NCI-H2107 (cell line): Measurements from ENCODE around the gene SORCS1.
"Not testable (repeated sequence)": the region's sequence is repeated elsewhere in the genome, so short reads cannot be mapped to it uniquely, and the experiment has no call there.

Experiments used
- DNase-seq: peaks from one replicate; lab custom pipeline; 2025; lab: John Stamatoyannopoulos, UW

SORCS1 gene

DNA sequence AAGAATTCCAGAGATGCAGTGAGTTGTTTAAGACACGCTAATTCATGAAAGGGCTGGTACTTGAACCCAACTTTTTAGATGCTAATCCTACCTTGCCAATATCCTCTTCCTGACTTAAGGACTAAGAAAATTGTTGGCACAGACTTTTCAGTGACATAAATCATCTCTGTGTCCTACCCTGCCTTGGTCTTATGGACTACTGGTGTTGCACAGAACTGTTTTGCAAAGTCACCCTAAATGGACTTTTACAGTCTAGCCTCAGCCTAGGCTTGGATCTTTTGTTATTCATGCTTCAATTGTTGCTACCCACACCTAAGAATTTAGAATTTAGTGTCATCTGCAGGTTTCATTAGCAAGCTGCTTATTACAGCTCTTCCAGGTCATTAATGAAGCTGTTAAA lies 112.7 kb downstream of the SORCS1 start:
- DNase-seq = no peak

DNA sequence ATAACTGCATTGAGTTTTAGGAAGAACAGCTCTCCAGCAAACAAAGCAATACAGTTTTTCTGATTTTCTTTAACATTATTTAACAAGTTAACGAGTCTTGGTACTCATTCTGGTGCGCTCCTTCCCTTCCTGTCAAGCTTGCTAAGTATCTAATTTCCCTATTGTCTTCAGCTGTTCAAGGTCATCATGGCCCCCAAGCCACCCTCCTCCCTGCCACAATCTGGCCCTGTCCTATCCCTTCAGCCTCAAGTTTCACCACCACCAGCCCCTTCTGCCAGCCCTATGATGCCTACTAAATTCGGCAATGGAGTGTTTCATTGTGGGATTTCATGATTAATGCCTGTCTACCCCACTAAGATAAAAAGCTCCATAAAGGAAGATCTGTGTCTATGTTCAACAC lies 121.0 kb downstream of the SORCS1 start:
- DNase-seq = no peak

DNA sequence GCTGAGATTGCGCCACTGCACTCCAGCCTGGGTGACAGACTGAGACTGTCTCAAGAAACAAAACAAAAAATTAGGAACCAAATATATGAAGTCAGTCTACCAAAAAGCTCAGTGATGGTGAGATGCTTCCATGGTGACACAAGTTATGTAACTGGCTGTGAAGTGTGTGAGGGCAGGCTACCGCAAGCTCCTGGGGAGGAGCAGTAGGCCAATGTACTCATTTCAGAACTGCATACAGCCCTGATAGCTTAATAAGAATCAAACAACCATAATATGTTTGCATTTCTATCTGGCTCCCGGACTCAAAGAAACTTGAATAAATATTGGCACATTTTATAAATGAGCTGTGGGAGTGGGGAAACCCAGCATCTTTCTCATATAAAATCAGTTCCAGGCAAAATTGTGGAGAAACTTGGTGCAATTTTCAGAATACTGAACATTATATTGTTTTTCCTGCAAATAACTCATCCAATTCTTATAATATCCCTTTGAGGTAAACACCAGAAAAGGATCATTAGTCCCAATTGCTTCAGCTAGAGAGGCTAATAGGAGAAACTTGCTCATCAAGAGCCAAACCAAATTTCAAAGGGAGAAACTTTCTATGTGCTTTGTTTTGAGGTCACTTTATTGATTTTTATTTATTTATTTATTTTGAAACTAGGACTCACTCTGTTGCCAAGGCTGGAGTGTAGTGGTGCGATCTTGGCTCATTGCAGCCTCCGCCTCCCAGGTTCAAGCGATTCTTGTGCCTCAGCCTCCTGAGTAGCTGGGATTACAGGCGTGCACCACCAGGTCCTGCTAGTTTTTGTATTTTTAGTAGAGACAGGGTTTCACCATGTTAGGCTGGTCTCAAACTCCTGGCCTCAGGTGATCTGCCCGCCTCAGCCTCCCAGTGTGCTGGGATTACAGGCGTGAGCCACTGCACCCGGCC lies 127.0 kb downstream of the SORCS1 start:
- DNase-seq = no peak

DNA sequence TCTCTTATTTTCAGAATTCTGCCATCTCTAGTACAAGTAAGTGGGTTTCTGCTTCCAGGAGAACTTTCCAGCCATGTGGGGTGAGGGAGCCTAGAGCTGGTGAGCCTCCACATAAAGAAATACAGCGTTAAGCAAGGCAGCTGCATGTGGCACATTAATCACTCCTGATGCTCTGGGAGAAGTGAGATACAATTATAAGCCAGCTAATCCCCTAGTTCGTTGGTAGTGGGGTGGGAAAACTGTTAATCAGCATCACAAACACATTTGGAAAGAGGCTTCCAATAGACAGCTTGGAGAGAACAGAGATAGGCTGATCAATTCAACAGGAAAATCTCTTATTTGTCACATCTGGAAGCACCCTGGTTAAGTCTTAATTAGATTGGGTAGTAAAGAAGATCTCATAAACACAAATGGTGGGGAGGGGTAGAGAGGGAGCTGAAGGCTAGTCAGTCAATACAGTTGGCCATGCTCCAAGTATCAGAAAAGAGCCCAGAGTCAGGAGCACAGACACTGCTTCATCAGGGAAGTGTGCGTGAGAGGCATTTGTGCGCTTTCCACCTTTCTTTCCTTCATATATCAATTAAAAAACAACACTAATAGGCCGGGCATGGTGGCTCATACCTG lies 130.6 kb downstream of the SORCS1 start:
- no peak for DNase-seq

DNA sequence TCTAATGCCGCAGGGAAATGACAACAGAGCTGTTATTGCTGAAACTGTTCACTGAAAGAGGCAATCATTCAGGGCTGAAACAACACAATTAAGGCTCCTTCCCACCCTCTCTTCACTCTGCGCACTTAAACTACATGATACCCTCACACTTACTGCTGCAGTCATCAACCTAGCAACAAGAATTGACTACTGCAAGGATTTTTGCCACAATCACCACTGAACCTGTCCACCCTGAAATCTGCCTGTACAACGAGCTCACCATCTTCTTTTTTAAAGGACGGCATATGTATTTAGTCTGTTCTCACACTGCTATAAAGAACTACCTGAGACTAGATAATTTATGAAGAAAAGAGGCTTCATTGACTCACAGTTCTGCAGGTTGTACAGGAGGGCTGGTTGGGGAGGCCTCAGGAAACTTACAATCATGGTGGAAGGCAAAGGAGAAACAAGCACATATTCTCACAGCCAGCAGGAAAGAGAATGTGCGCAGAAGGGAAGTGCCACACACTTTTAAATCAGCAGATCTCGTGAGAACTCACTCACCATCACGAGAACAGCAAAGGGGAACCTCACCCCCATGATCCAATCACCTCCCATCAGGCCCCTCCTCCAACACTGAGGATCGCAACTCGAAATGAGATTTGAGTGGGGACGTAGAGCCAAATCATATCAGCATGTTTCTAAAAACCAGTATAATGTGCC lies 131.7 kb downstream of the SORCS1 start:
- no peak for DNase-seq

DNA sequence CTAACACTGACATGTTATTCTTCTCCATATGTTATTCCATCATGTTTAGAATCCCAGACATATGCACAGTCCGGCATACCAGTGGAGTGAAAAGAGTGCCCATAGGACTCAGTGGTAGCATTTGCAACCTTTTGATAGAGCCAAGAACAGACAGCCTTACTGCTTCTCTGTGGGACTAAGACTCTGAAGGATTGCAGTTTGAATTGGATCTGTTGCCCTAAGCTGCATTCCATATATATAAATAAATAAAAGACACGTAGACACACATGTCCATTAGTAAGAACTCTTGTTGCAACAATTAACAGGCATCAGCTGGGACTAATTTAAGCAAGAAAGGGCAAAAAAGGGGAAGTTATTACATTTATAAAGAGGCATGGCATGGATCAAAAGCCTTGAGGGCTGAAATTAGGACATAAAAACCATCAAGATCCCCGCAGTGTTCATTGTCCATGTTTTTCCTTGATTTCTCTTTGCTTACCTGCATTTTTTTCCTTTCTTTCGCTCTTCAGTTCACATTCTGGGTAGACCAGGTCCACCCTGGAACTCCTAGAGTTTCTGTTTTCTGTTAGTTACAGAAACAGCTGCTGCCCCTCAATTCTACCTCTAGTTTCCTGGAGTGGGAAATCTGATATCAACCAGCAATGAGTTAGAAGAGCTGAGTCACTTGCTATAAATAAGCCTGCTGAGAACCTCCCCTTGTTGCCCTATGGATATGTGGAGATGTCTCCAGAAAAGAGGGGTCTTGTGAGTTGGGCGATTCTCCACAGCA lies 132.4 kb downstream of the SORCS1 start:
- no peak for DNase-seq

DNA sequence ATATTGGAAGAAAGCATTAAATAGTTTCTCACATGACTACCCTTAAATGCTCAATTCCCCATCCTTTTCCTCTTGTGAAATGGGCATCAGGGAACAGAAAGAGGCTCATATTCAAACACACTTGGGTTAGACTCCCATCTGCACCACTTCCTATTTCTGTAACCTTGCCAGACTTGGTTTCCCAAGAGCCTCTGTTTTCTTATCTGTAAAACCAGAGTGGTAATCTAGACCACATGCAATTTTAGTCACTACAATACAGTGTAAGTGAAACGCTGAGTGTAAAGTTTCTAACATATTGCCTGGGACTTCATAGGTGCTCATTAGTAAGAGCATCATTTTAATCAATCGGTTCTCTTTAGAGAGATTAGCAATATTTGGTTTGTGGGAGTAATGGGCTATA lies 136.3 kb downstream of the SORCS1 start:
- no peak for DNase-seq

DNA sequence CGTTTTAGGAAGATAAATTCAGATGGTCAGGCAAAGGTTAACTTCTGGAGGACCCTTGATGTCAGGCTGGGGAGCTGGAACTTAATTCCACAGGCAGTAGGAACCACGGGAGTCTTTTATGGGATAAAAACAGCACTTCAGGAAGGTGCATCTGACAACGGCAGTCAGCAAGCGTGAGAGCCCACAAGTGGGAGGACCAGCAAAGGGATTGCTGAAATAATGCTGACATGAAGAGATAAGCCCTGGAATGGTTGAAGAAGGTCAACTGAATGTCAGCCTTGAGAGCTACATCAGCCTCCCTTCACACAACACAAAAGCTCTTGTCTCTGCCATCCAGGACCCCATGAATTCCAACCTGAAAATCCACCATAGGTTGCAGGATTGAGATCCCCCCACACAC lies 138.8 kb downstream of the SORCS1 start:
- no peak for DNase-seq

DNA sequence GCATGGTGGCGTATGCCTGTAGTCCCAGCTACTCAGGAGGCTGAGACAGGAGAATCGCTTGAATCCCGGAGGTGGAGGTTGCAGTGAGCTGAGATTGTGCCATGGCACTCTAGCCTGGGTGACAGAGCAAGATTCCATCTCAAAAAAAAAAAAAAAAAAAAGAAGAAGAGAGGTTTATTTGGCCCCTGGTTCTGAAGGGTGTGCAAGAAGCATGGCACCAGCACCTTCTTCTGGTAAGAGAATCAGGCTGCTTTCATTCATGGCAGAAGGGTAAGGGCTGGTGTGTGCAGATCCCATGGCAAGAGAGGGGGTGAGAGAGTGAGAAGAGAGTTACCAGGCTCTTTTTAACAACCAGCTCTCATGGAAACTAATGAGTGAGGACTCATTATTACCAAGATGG lies 140.5 kb downstream of the SORCS1 start:
- not testable (repeated sequence) for DNase-seq

DNA sequence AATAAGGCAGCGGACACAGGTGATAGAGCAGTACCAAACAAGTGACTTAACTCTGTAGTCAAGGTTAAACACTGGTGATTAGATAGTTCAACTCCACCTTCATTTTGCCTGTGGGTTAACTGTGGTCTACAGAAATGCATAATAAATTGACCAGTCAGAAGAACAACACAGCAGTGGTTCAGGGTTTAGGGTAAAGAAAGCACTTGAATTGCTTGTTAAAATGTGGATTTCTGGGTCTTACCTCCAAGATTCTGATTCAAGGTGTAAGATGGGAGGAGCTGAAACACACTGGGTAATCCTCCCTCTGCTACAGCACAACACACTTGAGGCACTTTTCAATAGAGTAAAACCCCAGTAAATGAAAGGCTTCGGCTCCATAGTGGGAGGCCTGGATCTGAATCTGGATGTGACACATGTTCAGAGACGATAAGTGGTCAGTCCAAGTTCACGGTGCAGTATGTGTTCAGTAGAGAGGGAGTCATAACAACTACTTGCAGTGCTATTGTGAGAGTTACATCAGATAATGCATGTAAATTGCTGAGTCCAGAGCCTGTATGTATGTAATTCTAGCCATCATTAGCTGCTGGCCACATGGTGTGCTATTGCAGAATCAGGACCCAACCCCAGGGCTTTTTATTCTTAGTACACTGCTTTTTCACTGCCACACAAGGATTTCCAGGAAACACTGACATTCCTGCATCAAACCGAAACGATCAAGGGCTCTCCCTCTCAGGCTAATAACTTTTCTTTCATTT lies 141.7 kb downstream of the SORCS1 start:
- DNase-seq = no peak

DNA sequence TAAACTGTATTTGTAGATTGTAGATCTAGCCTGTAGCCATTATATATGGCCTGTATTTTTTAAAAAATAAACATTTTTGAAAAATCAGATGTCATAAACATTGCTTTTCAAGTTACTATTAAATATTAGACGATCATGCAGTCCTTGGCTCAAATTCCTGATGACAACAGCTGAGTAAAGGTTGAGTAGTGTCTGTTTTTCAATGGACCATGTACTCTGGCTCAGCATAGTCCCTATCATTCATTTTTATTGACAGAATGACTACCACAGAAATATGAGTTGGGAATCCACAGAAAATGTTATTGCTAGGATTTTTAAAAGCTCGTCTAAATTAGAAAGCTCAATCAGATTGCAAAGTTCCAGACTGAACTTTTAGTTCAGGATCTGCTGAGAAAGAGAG lies 145.4 kb downstream of the SORCS1 start:
- no peak for DNase-seq

DNA sequence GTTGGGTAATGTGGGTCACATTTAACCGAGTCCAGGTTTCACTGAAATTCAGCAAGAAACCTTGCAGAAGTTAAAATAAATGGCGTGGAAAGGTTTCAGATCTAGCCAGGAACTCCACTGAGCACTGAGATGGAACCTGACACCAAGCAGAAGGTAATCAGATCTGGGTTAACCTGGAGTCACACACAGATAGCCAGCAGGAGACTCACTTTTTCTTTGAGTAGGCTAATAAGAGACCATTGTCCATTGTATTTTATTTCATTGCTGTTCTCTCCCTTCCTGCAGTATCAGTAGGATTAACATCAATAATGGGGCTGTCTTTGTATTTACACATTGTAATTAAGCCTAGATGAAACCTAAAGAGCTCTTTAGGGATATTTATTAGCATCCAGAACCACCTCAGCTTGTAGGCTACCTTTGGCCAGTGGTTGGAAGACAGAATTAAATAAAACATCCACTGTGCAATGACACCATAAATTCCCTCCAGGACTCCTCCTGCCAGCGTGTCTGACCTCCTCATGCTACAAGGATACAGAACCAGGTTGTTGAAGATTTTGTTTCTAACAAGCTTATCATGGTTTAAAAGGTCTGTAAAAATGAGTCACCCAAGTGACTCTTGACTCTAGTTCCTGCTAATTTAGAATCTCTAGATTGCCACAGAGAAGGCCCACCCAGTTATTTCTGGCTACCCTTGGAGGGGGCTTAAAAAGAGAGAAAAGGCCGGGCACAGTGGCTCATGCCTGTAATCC lies 151.1 kb downstream of the SORCS1 start:
- no peak for DNase-seq

DNA sequence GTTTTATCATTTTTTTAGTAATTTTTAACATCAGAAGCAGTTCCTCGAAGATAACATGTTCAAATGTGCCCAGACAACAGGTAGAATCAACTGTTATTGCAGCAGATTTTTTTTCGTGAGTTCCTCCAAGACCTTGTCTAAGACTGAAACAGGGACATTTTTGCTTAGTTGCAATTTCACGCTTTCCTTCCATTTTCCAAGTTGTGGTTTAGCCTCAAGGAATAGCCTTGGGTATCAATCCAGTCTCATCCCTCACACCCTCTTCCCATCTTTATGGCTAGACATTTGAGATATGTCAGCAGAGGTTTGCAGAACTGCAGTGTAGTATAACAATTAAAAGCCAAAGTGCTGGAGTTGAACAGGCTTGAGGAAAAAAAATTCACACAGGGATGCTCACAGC lies 152.5 kb downstream of the SORCS1 start:
- no peak for DNase-seq

DNA sequence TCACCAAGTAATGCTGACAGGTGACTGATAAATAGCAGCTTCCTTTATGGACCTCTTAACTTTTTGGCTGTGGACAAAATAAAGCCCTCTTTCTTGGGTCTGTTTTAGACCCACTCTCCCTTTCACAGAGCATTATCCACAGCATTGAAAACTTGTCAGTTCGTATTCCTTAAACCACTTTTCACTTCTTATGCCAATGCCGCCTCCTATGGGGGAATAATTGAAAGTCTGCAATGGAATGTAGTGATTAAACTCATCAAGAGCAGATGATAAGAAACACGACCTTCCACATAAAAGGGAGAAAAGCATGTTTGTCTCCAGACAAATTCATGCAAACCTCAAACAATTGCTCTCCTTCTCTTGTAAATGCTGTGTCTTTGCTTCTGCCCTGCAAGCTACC lies 153.4 kb downstream of the SORCS1 start:
- no peak for DNase-seq

DNA sequence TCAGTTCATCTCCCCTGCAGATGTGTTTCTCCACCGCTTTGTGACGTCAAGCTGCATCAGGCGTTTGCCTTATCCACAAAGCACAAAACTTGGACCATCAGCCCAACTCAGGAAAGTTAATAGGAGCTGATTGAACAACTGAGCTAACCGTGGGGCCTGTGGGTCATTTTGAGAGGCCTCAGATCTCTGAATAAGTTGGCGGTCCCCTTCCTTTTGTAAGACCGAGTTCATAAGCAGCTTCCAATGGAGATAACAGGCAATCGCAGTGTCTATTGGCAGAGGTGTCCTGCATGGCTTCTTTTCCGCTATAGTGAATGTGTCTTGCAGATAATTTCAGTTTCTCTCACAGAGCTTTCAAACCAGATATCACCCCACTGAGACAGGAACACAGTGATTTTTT lies 154.0 kb downstream of the SORCS1 start:
- no peak for DNase-seq

DNA sequence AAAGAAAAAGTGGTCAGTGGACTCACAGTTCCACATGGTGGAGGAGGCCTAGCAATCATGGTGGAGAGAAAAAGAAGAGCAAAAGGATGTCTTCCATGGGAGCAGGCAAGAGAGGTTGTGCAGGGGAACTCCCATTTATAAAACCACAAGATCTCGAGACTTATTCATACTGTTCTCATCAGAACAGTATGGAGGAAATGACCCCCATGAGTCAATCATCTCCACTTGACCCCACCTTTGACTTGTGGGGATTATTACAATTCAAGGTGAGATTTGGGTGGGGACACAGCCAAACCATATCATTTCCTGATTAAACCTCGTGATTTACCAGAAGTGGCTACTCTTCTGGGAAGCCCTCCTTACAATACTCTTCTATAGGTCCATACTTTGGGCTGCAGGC lies 160.1 kb downstream of the SORCS1 start:
- no peak for DNase-seq

DNA sequence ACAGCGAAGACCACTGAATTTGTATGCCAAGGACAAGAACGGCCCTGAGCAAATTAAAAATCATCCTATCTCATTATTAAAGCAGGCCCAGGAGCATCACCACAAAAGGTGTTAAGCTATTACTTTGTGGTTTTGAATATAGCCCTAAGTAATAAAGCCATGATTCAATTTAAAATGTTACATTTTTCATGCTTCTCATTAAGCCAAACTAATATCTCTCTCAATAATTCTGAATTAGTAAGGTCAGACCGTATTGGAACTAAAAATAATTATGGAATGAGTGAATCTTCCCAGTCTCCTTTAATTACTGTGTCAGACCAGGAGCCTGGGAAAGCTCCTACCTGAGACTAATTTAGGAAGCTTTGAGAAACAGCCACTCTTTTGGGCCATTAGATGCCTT lies 162.4 kb downstream of the SORCS1 start:
- DNase-seq = no peak

DNA sequence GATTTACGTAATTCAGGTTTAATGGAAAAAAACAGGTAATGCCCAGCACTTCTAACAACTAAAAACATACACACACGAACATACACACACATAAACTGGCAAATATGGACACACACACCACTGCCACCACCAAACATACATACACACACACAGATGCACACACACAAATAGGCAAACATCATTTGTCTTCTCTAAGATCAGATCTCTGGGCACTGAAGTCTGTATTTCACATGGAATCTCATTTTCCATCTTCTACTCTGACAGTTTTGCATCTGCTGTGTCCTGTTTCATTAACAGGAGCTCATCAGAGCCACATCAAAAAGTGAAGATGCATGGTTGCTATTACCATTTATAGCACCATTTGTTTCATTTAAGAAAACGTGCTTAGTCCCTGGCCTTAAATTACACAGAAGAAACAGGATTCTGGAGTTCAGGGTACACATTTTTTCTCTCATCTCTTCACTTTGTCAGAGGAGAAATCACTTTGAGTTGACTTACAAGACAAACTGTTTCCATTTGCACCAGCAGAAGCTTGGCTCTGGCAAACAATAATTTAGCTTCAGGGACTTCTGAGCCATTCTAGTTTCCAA lies 165.3 kb downstream of the SORCS1 start:
- DNase-seq = no peak

DNA sequence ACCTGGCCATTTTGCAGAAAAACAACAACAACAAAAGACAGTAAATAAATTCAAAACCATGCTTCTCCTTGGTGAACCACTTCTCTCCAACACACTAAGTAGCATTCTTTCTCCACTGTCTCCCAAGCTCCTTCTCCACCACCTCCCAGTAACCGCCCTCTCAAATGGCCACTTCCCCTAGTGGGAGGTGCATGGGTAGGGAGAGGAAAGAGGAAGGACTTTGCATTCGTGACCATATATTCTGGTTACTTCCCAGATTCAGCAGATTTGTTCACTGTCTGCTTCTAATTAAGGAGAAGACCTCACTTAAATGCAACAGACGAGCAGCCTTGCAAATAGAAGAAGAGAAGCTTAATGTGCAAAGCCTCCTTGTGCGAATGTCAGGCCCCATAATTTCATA lies 166.8 kb downstream of the SORCS1 start:
- DNase-seq = no peak

DNA sequence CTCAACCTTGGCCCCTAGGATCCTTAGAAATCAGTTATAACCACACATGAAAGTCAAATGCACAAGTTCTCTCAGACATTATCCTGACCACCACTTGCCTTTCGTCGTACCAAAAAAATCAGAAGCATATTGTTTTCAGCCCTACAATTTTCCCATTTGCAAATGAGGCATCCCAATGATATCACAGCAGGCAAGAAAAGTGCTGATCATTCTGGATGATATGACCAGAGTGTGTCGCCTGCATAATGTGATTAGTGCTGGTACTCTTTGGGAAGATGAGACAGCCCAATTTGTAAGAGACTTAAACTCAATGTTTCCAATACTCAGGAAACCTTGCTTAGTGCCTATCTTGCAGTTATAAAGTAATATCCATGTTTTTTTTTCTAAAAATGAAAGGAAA lies 168.0 kb downstream of the SORCS1 start:
- no peak for DNase-seq
